Esophagus (tissue), 2 donors: ENCODE data around the gene SLC34A2. TPM values are rescaled to one million over a fixed set of nuclear protein-coding genes. Genes with fewer than 3 reads are reported as not detected.

ENCODE experiments used
- polyA plus RNA-seq, 2 donors: library from polyadenylated mRNA; stranded (reverse); fragments of 200-250 nt; gene quantifications; one replicate each; pipeline ENCODE4 v1.2.3, GENCODE V29; 2013
- donor health status: healthy with polysubstance abuse.
- donor health status: Bipolar disorder and iron deficiency.

The SLC34A2 gene
- polyA plus RNA-seq, 2 donors, result 0.12 to 0.14 TPM

Other genes starting within 250 kb of the SLC34A2 start
- gene SEL1L3, start 207.1 kb downstream of the SLC34A2 start, polyA plus RNA-seq, result 1 to 10 TPM in 1 of 2 donors, under 1 TPM in 1; 0.71 to 2.3 TPM